K562 (cell line): ENCODE data around the gene MAP2K7. TPM values are rescaled to one million over a fixed set of nuclear protein-coding genes. Genes with fewer than 3 reads are reported as not detected.

ENCODE experiments used
- ARNT ChIP-seq, 2 experiments: fragments of 450-650 bp; IDR thresholded peaks; 2 replicates each; pipeline ENCODE4 v1.6.1; 2016; ENCODE audit warnings: mild to moderate bottlenecking in 1 of 2
- ATF7 ChIP-seq: fragments of 450-650 bp; IDR thresholded peaks from 2 replicates; pipeline ENCODE4 v1.7.1; 2014; ENCODE audit warnings: mild to moderate bottlenecking, moderate library complexity
- CBX1 ChIP-seq: sonication (generic); IDR thresholded peaks from 2 replicates; pipeline ENCODE4 v1.6.1; 2016; ENCODE audit warnings: antibody characterized with exemption, low read depth, mild to moderate bottlenecking
- CBX8 ChIP-seq: fragments of 200-600 bp; sonication (generic); IDR thresholded peaks from 2 replicates; pipeline ENCODE4 v1.6.1; 2012; ENCODE audit warnings: borderline replicate concordance, mixed run types, low read depth, mild to moderate bottlenecking, moderate library complexity, mixed read lengths, low read length, control low read depth, inconsistent platforms; ENCODE audit not compliant: poor library complexity, severe bottlenecking; ENCODE audit errors: extremely low read depth
- CHD1 ChIP-seq: fragments of 200-600 bp; sonication (generic); IDR thresholded peaks from one replicate; pipeline ENCODE4 v1.6.1; 2012; ENCODE audit warnings: mild to moderate bottlenecking, moderate library complexity, low read length, inconsistent platforms
- CHD4 ChIP-seq: fragments of 200-600 bp; sonication (generic); IDR thresholded peaks from 3 replicates; pipeline ENCODE4 v1.6.1; 2012; ENCODE audit warnings: low read depth, mild to moderate bottlenecking, mixed read lengths, low read length, inconsistent platforms; ENCODE audit not compliant: insufficient read depth, insufficient replicate concordance, poor library complexity, severe bottlenecking
- ELF1 ChIP-seq: fragments of 200-800 bp; sonication (Bioruptor generic); IDR thresholded peaks from 2 replicates; pipeline ENCODE4 v1.6.1; 2016; ENCODE audit warnings: missing genetic modification characterization, missing compliant biosample characterization
- FIP1L1 ChIP-seq: fragments of 200-400 bp; formaldehyde crosslinking; IDR thresholded peaks from 2 replicates; pipeline ENCODE4 v1.6.1; 2018; ENCODE audit warnings: mild to moderate bottlenecking, low read depth, low read length; ENCODE audit not compliant: poor library complexity, severe bottlenecking
- FOXA3 ChIP-seq, 2 experiments: fragments of 450-650 bp in 1 of 2; sonication (generic) in 1 of 2; formaldehyde crosslinking; IDR thresholded peaks in 1 of 2; conservative IDR thresholded peaks in 1 of 2; 2 replicates each; pipeline versions ENCODE4 v1.4.0 to v1.8.0; 2020 to 2022; ENCODE audit warnings: mild to moderate bottlenecking in 2 of 2, missing genetic modification reagents in 1 of 2
- GATAD2A ChIP-seq: fragments of 450-650 bp; IDR thresholded peaks from 2 replicates; pipeline ENCODE4 v1.6.1; 2017
- HNRNPK ChIP-seq: fragments of 200-400 bp; formaldehyde crosslinking; IDR thresholded peaks from one replicate; pipeline ENCODE4 v1.6.1; 2018; ENCODE audit warnings: mild to moderate bottlenecking, low read depth, low read length; ENCODE audit not compliant: poor library complexity, severe bottlenecking
- HSF4 ChIP-seq: fragments of 250-450 bp; sonication (Bioruptor Pico); IDR thresholded peaks from 2 replicates; pipeline ENCODE4 v2.1.2; 2022; ENCODE audit warnings: mild to moderate bottlenecking, moderate library complexity, borderline replicate concordance
- KDM1A ChIP-seq, 2 experiments: fragments of 450-650 bp; IDR thresholded peaks; 2 replicates each; pipeline ENCODE4 v1.6.1; 2016; ENCODE audit warnings: mild to moderate bottlenecking in 2 of 2
- MAFK ChIP-seq: IDR thresholded peaks from 2 replicates; pipeline ENCODE4 v1.6.1; 2011; ENCODE audit warnings: low read length, improper control_type of control experiment
- MAZ ChIP-seq, 2 experiments: fragments of 450-650 bp in 1 of 2; sonication (generic) in 1 of 2; formaldehyde crosslinking; IDR thresholded peaks in 1 of 2; conservative IDR thresholded peaks in 1 of 2; 2 replicates each; pipeline versions ENCODE4 v1.4.0 to v1.5.0; 2020; ENCODE audit warnings: mild to moderate bottlenecking in 1 of 2, missing genetic modification reagents in 1 of 2
- NBN ChIP-seq: fragments of 450-650 bp; IDR thresholded peaks from 2 replicates; pipeline ENCODE4 v1.6.1; 2016; ENCODE audit warnings: low read depth, mild to moderate bottlenecking
- PTBP1 ChIP-seq: fragments of 200-400 bp; formaldehyde crosslinking; IDR thresholded peaks from 2 replicates; pipeline ENCODE4 v1.6.1; 2017; ENCODE audit warnings: low read depth, low read length
- RFX7 ChIP-seq: fragments of 250-450 bp; sonication (Bioruptor Pico); IDR thresholded peaks from 2 replicates; pipeline ENCODE4 v1.5.1; 2021; ENCODE audit warnings: mild to moderate bottlenecking
- SMARCA5 ChIP-seq: fragments of 450-650 bp; IDR thresholded peaks from 2 replicates; pipeline ENCODE4 v1.6.1; 2016
- YBX1 ChIP-seq: fragments of 450-650 bp; IDR thresholded peaks from 2 replicates; pipeline ENCODE4 v1.7.1; 2016; ENCODE audit warnings: mild to moderate bottlenecking
- ZFP91 ChIP-seq: sonication (generic); formaldehyde crosslinking; IDR thresholded peaks from 2 replicates; pipeline ENCODE4 v1.8.0; 2022; ENCODE audit warnings: mild to moderate bottlenecking, missing genetic modification reagents
- ZNF146 ChIP-seq: IDR thresholded peaks from one replicate; pipeline ENCODE4 v1.6.1; 2018; ENCODE audit warnings: missing compliant biosample characterization; ENCODE audit not compliant: unreplicated experiment
- ZNF282 ChIP-seq: sonication (generic); formaldehyde crosslinking; IDR thresholded peaks from 2 replicates; pipeline ENCODE4 v1.8.1; 2023; ENCODE audit warnings: missing genetic modification reagents
- ZNF311 ChIP-seq: fragments of 250-450 bp; sonication (Bioruptor Pico); IDR thresholded peaks from 2 replicates; pipeline ENCODE4 v1.4.0; 2020; ENCODE audit warnings: mild to moderate bottlenecking, moderate library complexity
- ZNF586 ChIP-seq: fragments of 450-650 bp; formaldehyde crosslinking; conservative IDR thresholded peaks from 2 replicates; pipeline ENCODE4 v1.4.0; 2020; ENCODE audit warnings: mild to moderate bottlenecking, moderate library complexity
- ZSCAN32 ChIP-seq: fragments of 450-650 bp; formaldehyde crosslinking; IDR thresholded peaks from 2 replicates; pipeline ENCODE4 v1.4.0; 2020; ENCODE audit warnings: mild to moderate bottlenecking, moderate library complexity
- polyA plus RNA-seq, 8 experiments: library from polyadenylated mRNA; depleted of rRNA in 4 of 8; stranded (reverse) in 5 of 8; unstranded in 3 of 8; fragments of >200 nt; fragmentation: Nextera tagmentation in 2 of 8; fragmentation: Illumina TruSeq in 1 of 8; extraction: Ambion mirVana in 2 of 8; extraction: Trizol in 1 of 8; gene quantifications; 2 replicates each; pipeline versions ENCODE4 v1.2.1 to v1.2.3, GENCODE V29; 2011 to 2014; ENCODE audit warnings: inconsistent platforms in 1 of 8, missing spikeins in 1 of 8
- total RNA-seq, 7 experiments: library from RNA; depleted of rRNA in 6 of 7; stranded (reverse); fragments of >200 nt in 6 of 7; fragmentation: Illumina TruSeq in 2 of 7; extraction: Trizol in 2 of 7; gene quantifications; 2 replicates each; pipeline versions ENCODE4 v1.2.1 to v1.2.3, GENCODE V29; 2011 to 2021; ENCODE audit warnings: low replicate concordance in 1 of 7
- TF ChIP-seq, protein P1 (sequence below): fragments of 450-650 bp; IDR thresholded peaks from 2 replicates; pipeline ENCODE4 v1.6.1; 2016; ENCODE audit warnings: antibody characterized with exemption

The MAP2K7 gene
- total and polyA plus RNA-seq, 9 of the 15 experiments (the other 6 are each of a cell fraction or from before 2014, with no cell fraction given): 0.51 to 45.8 (median 14.1) TPM

GRCh38 chr19:7872306-7873204 is 31.1 kb upstream of the MAP2K7 start (continued):
- TF ChIP-seq ZNF311 (CRISPR knock-in tag): no peak
- TF ChIP-seq ATF7: no peak
- no peak for TF ChIP-seq NBN
- TF ChIP-seq ELF1 (tag): 0 out of 2 replicates have a peak, but pooled peaks have one; percentile 30
- no peak for TF ChIP-seq ZNF282 (CRISPR knock-in tag)
- no peak for TF ChIP-seq HSF4 (CRISPR knock-in tag)
- no peak for TF ChIP-seq CBX8
- peak; percentile 74 for TF ChIP-seq CHD4
- TF ChIP-seq ZNF146: no peak
- TF ChIP-seq ARNT (IDR thresholded peaks at IDR 0.05): no peak
- TF ChIP-seq ZFP91 (CRISPR knock-in tag): no peak
- TF ChIP-seq, protein P1, sequence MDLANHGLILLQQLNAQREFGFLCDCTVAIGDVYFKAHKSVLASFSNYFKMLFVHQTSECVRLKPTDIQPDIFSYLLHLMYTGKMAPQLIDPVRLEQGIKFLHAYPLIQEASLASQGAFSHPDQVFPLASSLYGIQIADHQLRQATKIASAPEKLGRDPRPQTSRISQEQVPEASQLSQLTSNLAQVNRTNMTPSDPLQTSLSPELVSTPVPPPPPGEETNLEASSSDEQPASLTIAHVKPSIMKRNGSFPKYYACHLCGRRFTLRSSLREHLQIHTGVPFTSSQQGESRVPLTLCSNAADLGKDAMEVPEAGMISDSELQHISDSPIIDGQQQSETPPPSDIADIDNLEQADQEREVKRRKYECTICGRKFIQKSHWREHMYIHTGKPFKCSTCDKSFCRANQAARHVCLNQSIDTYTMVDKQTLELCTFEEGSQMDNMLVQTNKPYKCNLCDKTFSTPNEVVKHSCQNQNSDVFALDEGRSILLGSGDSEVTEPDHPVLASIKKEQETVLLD: no peak
- TF ChIP-seq SMARCA5: peak; percentile 84
- TF ChIP-seq FIP1L1: peak; percentile 29
- no peak for TF ChIP-seq RFX7 (CRISPR knock-in tag)
- no peak for TF ChIP-seq YBX1
- no peak for TF ChIP-seq MAFK
- no peak for TF ChIP-seq HNRNPK
- no peak for TF ChIP-seq ZSCAN32 (CRISPR knock-in tag)
- no peak for TF ChIP-seq GATAD2A
- peak in 1 of 2 experiments; percentile 94; a peak in 2 of 4 replicates for TF ChIP-seq KDM1A (IDR thresholded peaks at IDR 0.05)
- TF ChIP-seq PTBP1: peak; percentile 96
- TF ChIP-seq CHD1: no peak
- TF ChIP-seq FOXA3 (CRISPR knock-in tag; conservative IDR thresholded peaks at IDR 0.05 in 1 of 2, IDR thresholded peaks at IDR 0.05 in 1 of 2): no peak
- TF ChIP-seq MAZ (CRISPR knock-in tag; conservative IDR thresholded peaks at IDR 0.05 in 1 of 2, IDR thresholded peaks at IDR 0.05 in 1 of 2): no peak
- TF ChIP-seq ZNF586 (CRISPR knock-in tag): no peak
- peak; percentile 85; the same call in 1 of the 2 replicates for TF ChIP-seq CBX1
